HG02870 (cell line): Measurements from ENCODE around the gene OR8S1.
"Not testable (repeated sequence)": the region's sequence is repeated elsewhere in the genome, so short reads cannot be mapped to it uniquely, and the experiment has no call there.

ENCODE experiments used
- ATAC-seq: cut with Tn5 transposase; IDR thresholded peaks from one replicate; pipeline ENCODE4 v1.9.1; 2021; ENCODE audit warnings: mild to moderate bottlenecking, moderate library complexity; ENCODE audit not compliant: unreplicated experiment

Gene OR8S1

GRCh38 chr12:48525332-48525731 is at the start of gene OR8S1:
Gene OR8S1 (plus strand): TSS chr12:48525632. CDS start chr12:48525632, 0 bp downstream.
- no peak for ATAC-seq

GRCh38 chr12:48482198-48482597 is 43.2 kb upstream of the OR8S1 start, which contains the start of gene C12orf54:
Gene C12orf54 (plus strand): TSS chr12:48482498. CDS start chr12:48483297, 799 bp downstream.
- no peak for ATAC-seq

GRCh38 chr12:48482930-48483329 is 42.5 kb upstream of the OR8S1 start:
- no peak for ATAC-seq

GRCh38 chr12:48486261-48486660 is 39.2 kb upstream of the OR8S1 start:
- ATAC-seq, result no peak

GRCh38 chr12:48486679-48487078 is 38.8 kb upstream of the OR8S1 start:
- no peak for ATAC-seq

DNA sequence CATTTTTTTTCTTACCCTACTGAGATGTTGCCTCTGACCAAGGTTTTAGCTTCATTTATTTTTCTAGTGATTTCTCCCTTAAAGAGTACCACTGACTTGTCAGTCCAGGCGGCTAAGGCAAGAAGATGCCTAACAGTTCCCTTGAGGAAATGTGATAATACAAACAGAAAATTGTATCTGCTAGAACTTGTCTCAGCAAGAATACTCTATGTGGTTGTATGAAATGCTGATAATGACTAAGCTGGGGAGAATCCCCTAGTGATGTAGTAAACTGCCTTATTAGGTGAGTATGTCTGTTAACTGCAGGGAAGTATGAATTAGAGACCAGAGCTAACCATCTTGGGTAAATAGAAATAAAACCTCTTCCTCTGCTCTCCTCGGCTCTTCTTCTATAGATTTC is 36.4 kb upstream of the OR8S1 start:
- peak; percentile 97 for ATAC-seq

DNA sequence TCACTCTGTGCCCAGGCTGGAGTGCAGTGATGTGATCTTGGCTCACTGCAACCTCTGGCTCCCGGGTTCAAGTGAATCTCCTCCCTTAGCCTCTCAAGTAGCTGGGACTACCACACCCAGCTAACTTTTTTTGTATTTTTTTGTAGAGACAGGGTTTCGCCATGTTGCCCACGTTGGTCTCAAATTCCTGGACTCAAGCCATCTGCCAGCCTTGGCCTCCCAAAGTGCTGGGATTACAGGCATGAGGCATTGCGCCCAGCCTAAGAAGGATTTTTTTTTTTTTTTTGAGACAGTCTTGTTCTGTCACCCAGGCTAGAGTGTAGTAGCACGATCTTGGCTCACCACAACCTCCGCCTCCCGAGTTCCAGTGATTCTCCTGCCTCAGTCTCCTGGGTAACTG is 36.0 kb upstream of the OR8S1 start:
- not testable (repeated sequence) for ATAC-seq

GRCh38 chr12:48500281-48500680 is 25.2 kb upstream of the OR8S1 start:
- not testable (repeated sequence) for ATAC-seq

DNA sequence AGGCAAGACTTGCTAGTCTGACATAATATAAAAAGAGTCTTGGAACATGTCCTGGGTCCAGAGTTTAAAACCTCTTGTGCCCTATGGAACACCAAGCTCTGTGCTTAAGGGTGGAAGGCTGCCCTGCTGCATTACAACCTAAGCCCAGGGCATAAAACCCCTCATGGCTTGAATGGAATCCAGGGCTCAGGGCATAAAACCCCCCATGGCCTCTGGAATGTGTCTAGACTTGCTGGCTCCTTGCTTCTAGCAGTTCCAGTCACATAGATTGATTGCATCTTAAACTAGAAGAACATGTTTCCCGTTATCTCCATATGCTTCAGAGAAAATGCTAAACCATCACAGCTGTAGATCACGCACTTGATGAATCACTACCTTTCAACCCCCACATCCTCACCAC is 18.6 kb upstream of the OR8S1 start:
- not testable (repeated sequence) for ATAC-seq

GRCh38 chr12:48508987-48509386 is 16.4 kb upstream of the OR8S1 start:
- ATAC-seq, result no peak

DNA sequence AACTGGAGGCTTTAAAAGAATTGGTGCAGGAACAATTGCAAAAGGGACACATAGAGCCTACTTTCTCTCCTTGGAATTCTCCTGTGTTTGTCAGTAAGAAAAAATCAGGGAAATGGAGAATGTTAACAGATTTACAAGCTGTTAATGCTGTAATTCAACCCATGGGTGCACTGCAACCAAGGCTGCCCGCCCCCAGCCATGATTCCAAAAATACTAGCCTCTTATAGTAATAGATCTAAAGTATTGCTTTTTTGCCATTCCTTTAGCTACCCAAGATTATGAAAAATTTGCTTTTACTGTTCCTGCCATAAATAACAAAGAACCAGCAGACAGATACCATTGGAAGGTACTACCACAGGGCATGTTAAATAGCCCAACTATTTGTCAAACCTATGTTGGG is 15.3 kb upstream of the OR8S1 start:
- ATAC-seq, result no peak

GRCh38 chr12:48512855-48513254 is 12.6 kb upstream of the OR8S1 start:
- ATAC-seq, result peak; percentile 83

GRCh38 chr12:48514728-48515127 is 10.7 kb upstream of the OR8S1 start:
- ATAC-seq, result no peak

DNA sequence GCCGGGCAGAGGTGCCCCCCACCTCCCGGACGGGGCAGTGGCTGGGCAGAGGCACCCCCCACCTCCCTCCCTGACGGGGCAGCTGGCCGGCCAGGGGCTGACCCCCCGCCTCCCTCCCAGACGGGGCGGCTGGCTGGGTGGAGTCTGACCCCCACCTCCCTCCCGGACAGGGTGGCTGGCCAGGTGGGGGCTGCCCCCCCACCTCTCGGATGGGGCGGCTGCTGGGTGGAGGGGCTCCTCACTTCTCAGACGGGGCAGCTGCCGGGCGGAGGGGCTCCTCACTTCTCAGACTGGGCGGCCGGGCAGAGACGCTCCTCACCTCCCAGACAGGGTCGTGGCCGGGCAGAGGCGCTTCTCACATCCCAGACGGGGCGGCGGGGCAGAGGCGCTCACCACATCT is 5.1 kb upstream of the OR8S1 start:
- ATAC-seq, result not testable (repeated sequence)

- ATAC-seq, result no peak
Observed at GRCh38 chr12:48527891-48528670, 2.6 kb downstream of the OR8S1 start.

DNA sequence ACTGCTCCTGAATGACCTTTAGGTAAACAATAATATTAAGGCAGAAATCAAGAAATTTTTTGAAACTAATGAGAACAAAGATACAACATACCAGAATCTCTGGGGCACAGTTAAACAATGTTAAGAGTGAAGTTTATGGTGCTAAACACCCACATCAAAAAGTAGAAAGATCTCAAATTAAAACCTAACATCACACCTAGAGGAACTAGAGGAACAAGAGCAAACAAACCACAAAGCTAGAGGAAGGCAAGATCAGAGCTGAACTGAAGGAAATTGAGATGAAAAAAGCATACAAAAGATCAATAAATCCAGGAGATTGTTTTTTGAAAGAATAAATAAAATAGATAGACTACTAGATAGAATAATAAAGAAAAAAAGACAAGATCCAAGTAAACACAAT is 7.2 kb downstream of the OR8S1 start:
- no peak for ATAC-seq

DNA sequence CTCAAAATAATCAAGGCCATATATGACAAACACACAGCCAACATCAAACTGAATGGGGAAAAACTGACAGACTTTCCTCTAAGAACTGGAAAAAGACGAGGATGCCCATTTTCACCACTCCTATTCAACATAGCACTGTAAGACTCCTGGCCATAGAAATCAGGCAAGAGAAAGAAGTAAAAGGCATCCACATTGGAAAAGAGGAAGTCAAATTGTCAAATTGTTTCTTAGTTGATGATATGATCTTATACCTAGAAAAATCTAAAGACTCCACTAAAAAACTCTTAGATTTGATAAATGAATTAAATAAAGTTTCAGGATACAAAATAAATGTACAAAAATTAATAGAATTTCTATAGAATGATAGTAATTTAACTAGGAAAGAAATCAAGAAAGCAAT is 11.2 kb downstream of the OR8S1 start:
- ATAC-seq, result no peak

GRCh38 chr12:48542300-48542928 is 17.0 kb downstream of the OR8S1 start:
- ATAC-seq, result no peak

- no peak for ATAC-seq
Observed at GRCh38 chr12:48545833-48546469, 20.5 kb downstream of the OR8S1 start.

DNA sequence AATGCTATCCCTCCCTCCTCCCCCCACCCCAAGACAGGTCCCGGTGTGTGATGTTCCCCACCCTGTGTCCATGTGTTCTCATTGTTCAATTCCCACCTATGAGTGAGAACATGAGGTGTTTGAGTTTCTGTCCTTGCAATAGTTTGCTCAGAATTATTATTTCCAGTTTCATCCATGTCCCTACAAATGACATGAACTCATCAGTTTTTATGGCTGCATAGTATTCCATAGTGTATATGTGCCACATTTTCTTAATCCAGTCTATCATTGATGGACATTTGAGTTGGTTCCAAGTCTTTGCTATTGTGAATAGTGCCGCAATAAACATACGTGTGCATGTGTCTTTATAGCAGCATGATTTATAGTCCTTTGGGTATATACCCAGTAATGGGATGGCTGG is 21.6 kb downstream of the OR8S1 start:
- ATAC-seq, result not testable (repeated sequence)

DNA sequence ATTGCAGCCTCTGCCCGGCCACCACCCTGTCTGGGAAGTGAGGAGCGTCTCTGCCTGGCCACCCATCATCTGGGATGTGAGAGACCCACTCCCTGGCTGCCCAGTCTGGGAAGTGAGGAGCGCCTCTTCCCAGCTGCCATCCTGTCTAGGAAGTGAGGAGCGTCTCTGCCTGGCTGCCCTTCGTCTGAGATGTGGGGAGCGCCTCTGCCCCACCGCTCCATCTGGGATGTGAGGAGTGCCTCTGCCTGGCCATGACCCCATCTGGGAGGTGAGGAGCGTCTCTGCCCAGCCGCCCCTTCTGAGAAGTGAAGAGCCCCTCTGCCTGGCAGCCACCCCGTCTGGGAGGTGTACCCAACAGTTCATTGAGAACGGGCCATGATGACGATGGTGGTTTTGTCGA is 26.2 kb downstream of the OR8S1 start:
- not testable (repeated sequence) for ATAC-seq
